ENCODE results near the gene TMEM205. TPM values are rescaled to one million over a fixed set of nuclear protein-coding genes. Genes with fewer than 3 reads are reported as not detected.

Gene TMEM205
- total RNA-seq, 1 donor from 2014 or later, result 34.8 TPM

- H3K27ac Mint-ChIP-seq (ENCODE audit: unreplicated experiment), result no peak overlapping the region
- no peaks in the 10 kb centered on the region for H3K27me3 Mint-ChIP-seq (ENCODE audit: low read depth)
- no peak overlapping the region for H3K4me3 Mint-ChIP-seq
- peaks cover 6% of the 10 kb centered on the region for H3K4me1 Mint-ChIP-seq
- no peak for DNase-seq (ENCODE audit: low read depth, low spot score)
- no peaks in the 10 kb centered on the region for H3K9me3 Mint-ChIP-seq
- peaks cover 9% of the 10 kb centered on the region for H3K36me3 Mint-ChIP-seq (ENCODE audit: low read depth)
- no peak for TF ChIP-seq CTCF (conservative IDR thresholded peaks at IDR 0.05)
These were observed 13.2 kb downstream of the TMEM205 start for GRCh38 chr19:11332822-11333221.

GRCh38 chr19:11331502-11331901 lies 14.6 kb downstream of the TMEM205 start:
- peaks cover 11% of the 10 kb centered on the region for H3K36me3 Mint-ChIP-seq (ENCODE audit: low read depth)
- H3K4me1 Mint-ChIP-seq, result peaks cover 6% of the 10 kb centered on the region
- no peak for DNase-seq (ENCODE audit: low read depth, low spot score)
- TF ChIP-seq CTCF (conservative IDR thresholded peaks at IDR 0.05), result no peak
- H3K27me3 Mint-ChIP-seq (ENCODE audit: low read depth), result no peaks in the 10 kb centered on the region
- H3K4me3 Mint-ChIP-seq, result no peak overlapping the region
- H3K27ac Mint-ChIP-seq (ENCODE audit: unreplicated experiment), result no peak overlapping the region
- H3K9me3 Mint-ChIP-seq, result no peaks in the 10 kb centered on the region

GRCh38 chr19:11330127-11330526 lies 15.9 kb downstream of the TMEM205 start:
- H3K27me3 Mint-ChIP-seq (ENCODE audit: low read depth), result no peaks in the 10 kb centered on the region
- H3K36me3 Mint-ChIP-seq (ENCODE audit: low read depth), result peaks cover 5% of the 10 kb centered on the region
- no peak for DNase-seq (ENCODE audit: low read depth, low spot score)
- H3K4me3 Mint-ChIP-seq, result no peak overlapping the region
- no peak for TF ChIP-seq CTCF (conservative IDR thresholded peaks at IDR 0.05)
- no peaks in the 10 kb centered on the region for H3K9me3 Mint-ChIP-seq
- H3K27ac Mint-ChIP-seq (ENCODE audit: unreplicated experiment), result no peak overlapping the region
- H3K4me1 Mint-ChIP-seq, result peaks cover 6% of the 10 kb centered on the region

GRCh38 chr19:11325544-11325943 lies 20.5 kb downstream of the TMEM205 start:
- Mint-ChIP-seq H3K4me1 (peaks cover 6% of the 10 kb centered on the region), H3K27ac (ENCODE audit: unreplicated experiment) (no peak overlapping the region), H3K4me3 (no peak overlapping the region), H3K9me3 (no peaks in the 10 kb centered on the region), H3K27me3 (ENCODE audit: low read depth) (no peaks in the 10 kb centered on the region), H3K36me3 (ENCODE audit: low read depth) (peaks cover 2% of the 10 kb centered on the region)
- no peak for DNase-seq (ENCODE audit: low read depth, low spot score)
- TF ChIP-seq CTCF (conservative IDR thresholded peaks at IDR 0.05), result no peak

GRCh38 chr19:11324748-11325389 lies 21.2 kb downstream of the TMEM205 start:
- no peak overlapping the region for H3K4me3 Mint-ChIP-seq
- no peak for DNase-seq (ENCODE audit: low read depth, low spot score)
- H3K36me3 Mint-ChIP-seq (ENCODE audit: low read depth), result peaks cover 2% of the 10 kb centered on the region
- TF ChIP-seq CTCF (conservative IDR thresholded peaks at IDR 0.05), result no peak
- H3K9me3 Mint-ChIP-seq, result no peaks in the 10 kb centered on the region
- peak overlapping the region; percentile 12 for H3K27ac Mint-ChIP-seq (ENCODE audit: unreplicated experiment)
- no peaks in the 10 kb centered on the region for H3K27me3 Mint-ChIP-seq (ENCODE audit: low read depth)
- peaks cover under 1% of the 10 kb centered on the region for H3K4me1 Mint-ChIP-seq

Measured in neural crest cell (in vitro differentiated cells).